Measurements from ENCODE around the gene DYNLRB2. TPM values are rescaled to one million over a fixed set of nuclear protein-coding genes. Genes with fewer than 3 reads are reported as not detected.
A peak's percentile ranks its signal among the peaks of the same experiment; 100 is the strongest.

Gene DYNLRB2
- not detected for total RNA-seq

GRCh38 chr16:80540516-80541305, at the start of gene DYNLRB2:
Gene DYNLRB2 (plus strand): TSS chr16:80540993. CDS start chr16:80541077, 84 bp downstream.
- H3K27ac Mint-ChIP-seq, result peak within 1 kb of the TSS; percentile 98
- peak; percentile 95 for ATAC-seq
- intact Hi-C loops (cut with micrococcal nuclease), result loop anchor here (5.0 kb wide), 1 partner anchor 42 kb away; no protein-coding TSS in a partner anchor
- peaks cover 1% of the 10 kb centered on the region for H3K27me3 Mint-ChIP-seq
- TF ChIP-seq CTCF (IDR thresholded peaks at IDR 0.05), result no peak
- peak within 1 kb of the TSS; percentile 96 for H3K4me3 Mint-ChIP-seq
- ChIA-PET POLR2A (no interaction called here), CTCF (interaction anchor here (3.9 to 4.0 kb wide), 2 partner anchors 14 kb away, joined by 16 to 36 read pairs; no protein-coding TSS in a partner anchor)
- H3K36me3 Mint-ChIP-seq (ENCODE audit: low read depth), result peaks cover 8% of the 10 kb centered on the region
- DNase-seq, result peak; percentile 92
- H3K9me3 Mint-ChIP-seq, result no peaks in the 10 kb centered on the region
- H3K4me1 Mint-ChIP-seq (ENCODE audit: low read depth), result peaks cover 15% of the 10 kb centered on the region

- H3K9me3 Mint-ChIP-seq, result peaks cover 11% of the 10 kb centered on the region
- H3K4me1 Mint-ChIP-seq (ENCODE audit: low read depth), result peaks cover 13% of the 10 kb centered on the region
- POLR2A ChIA-PET, result no interaction called here
- no peak for TF ChIP-seq CTCF (IDR thresholded peaks at IDR 0.05)
- H3K36me3 Mint-ChIP-seq (ENCODE audit: low read depth), result no peaks in the 10 kb centered on the region
- CTCF ChIA-PET, result interaction anchor here (0.7 kb wide), 2 partner anchors 10 to 27 kb away, joined by 3 read pairs; no protein-coding TSS in a partner anchor
- intact Hi-C loops (cut with micrococcal nuclease), result no loop called here
- ATAC-seq (peak; percentile 37), DNase-seq (peak; percentile 21)
- no peak overlapping the region for H3K27ac Mint-ChIP-seq
- H3K27me3 Mint-ChIP-seq, result no peaks in the 10 kb centered on the region
- H3K4me3 Mint-ChIP-seq, result no peak overlapping the region
Measured at GRCh38 chr16:80500116-80500859, 40.5 kb upstream of the DYNLRB2 start.

- intact Hi-C loops (cut with micrococcal nuclease), result no loop called here
- no peak for DNase-seq
- no peak for TF ChIP-seq CTCF (IDR thresholded peaks at IDR 0.05)
- Mint-ChIP-seq H3K9me3 (peaks cover 11% of the 10 kb centered on the region), H3K4me3 (no peak overlapping the region), H3K36me3 (ENCODE audit: low read depth) (no peaks in the 10 kb centered on the region), H3K4me1 (ENCODE audit: low read depth) (peaks cover 13% of the 10 kb centered on the region), H3K27ac (no peak overlapping the region), H3K27me3 (no peaks in the 10 kb centered on the region)
- ChIA-PET POLR2A (no interaction called here), CTCF (interaction anchor here (0.7 kb wide), 2 partner anchors 9 to 26 kb away, joined by 3 read pairs; no protein-coding TSS in a partner anchor)
- no peak for ATAC-seq
Measured at GRCh38 chr16:80500961-80501525, 39.8 kb upstream of the DYNLRB2 start.

- TF ChIP-seq CTCF (IDR thresholded peaks at IDR 0.05), result no peak
- H3K27me3 Mint-ChIP-seq, result no peaks in the 10 kb centered on the region
- intact Hi-C loops (cut with micrococcal nuclease), result no loop called here
- DNase-seq (no peak), ATAC-seq (no peak)
- ChIA-PET CTCF (interaction anchor here (1.0 kb wide), 1 partner anchor 23 kb away, joined by 3 read pairs; no protein-coding TSS in a partner anchor), POLR2A (no interaction called here)
- H3K4me3 Mint-ChIP-seq, result no peak overlapping the region
- peaks cover 11% of the 10 kb centered on the region for H3K9me3 Mint-ChIP-seq
- H3K36me3 Mint-ChIP-seq (ENCODE audit: low read depth), result no peaks in the 10 kb centered on the region
- H3K4me1 Mint-ChIP-seq (ENCODE audit: low read depth), result peaks cover 13% of the 10 kb centered on the region
- H3K27ac Mint-ChIP-seq, result no peak overlapping the region
Measured at GRCh38 chr16:80503107-80503506, 37.7 kb upstream of the DYNLRB2 start.

All from activated CD8-positive, alpha-beta T cell treated with anti-CD3 and anti-CD28 coated beads for 36 hours (primary cell).